Uterus (tissue), 2 donors: ENCODE measurements around the gene INTU.

Experiments used
- CTCF ChIP-seq, 4 experiments: fragments of 200-600 bp in 2 of 4; fragments of 450-650 bp in 2 of 4; sonication (generic) in 2 of 4; IDR thresholded peaks; one replicate each; pipeline ENCODE4 v1.5.1; 2016 to 2019; ENCODE audit warnings: antibody characterized with exemption in 4 of 4, mild to moderate bottlenecking in 2 of 4, moderate library complexity in 1 of 4
- POLR2A ChIP-seq, 2 donors: fragments of 450-650 bp; IDR thresholded peaks; one replicate each; pipeline ENCODE4 v1.6.1; 2016; ENCODE audit warnings: antibody characterized with exemption in 2 of 2, mild to moderate bottlenecking in 1 of 2, moderate library complexity in 1 of 2

GRCh38 chr4:127623797-127624083 lies 9.0 kb upstream of the INTU start:
- TF ChIP-seq CTCF (IDR thresholded peaks at IDR 0.05) (no peak), POLR2A (IDR thresholded peaks at IDR 0.05) (no peak)
